ENCODE results near the gene OLFM2.

- TF ChIP-seq EZH2 (IDR thresholded peaks at IDR 0.05; ENCODE audit: insufficient read depth, poor library complexity, severe bottlenecking) (no peak), EZH2phosphoT487 (IDR thresholded peaks at IDR 0.05; ENCODE audit: insufficient read depth, low read depth) (no peak)
Measured at GRCh38 chr19:9872618-9873242, 63.6 kb downstream of the OLFM2 start.
